ENCODE data around the gene SRPK2. TPM values are rescaled to one million over a fixed set of nuclear protein-coding genes. Genes with fewer than 3 reads are reported as not detected.

SRPK2 gene
- polyA plus RNA-seq, 1 of the 3 experiments (the other 2 are of a cell fraction): 15.4 TPM

- no peak for TF ChIP-seq REST (IDR thresholded peaks at IDR 0.05; ENCODE audit: low read depth, low read length)
These were observed 99.0 kb downstream of the SRPK2 start (continued) for GRCh38 chr7:105289704-105290103.

- Histone ChIP-seq H3K9ac (no peak overlapping the region), H3F3A (replicated peaks; ENCODE audit: insufficient read depth) (no peaks in the 10 kb centered on the region), H3K79me2 (ENCODE audit: insufficient read depth) (peaks cover 93% of the 10 kb centered on the region), H3K27ac (ENCODE audit: low read depth in 2 of 2, low read length in 1 of 2) (no peak overlapping the region), H2AFZ (ENCODE audit: low read depth) (no peak overlapping the region), H3K9me2 (no peaks in the 10 kb centered on the region), H3K27me3 (ENCODE audit: insufficient read depth) (no peaks in the 10 kb centered on the region), H3K4me3 (ENCODE audit: low read depth in 2 of 2, low read length in 1 of 2) (no peak overlapping the region), H3K4me2 (no peak overlapping the region), H3K4me1 (ENCODE audit: control insufficient read depth in 1 of 2, insufficient read depth in 2 of 2, low read depth in 1 of 2, low read length in 1 of 2) (no peaks in the 10 kb centered on the region), H4K20me1 (ENCODE audit: insufficient read depth) (peaks cover 67% of the 10 kb centered on the region), H3K36me3 (replicated peaks in 1 of 2; ENCODE audit: control insufficient read depth in 1 of 2, insufficient read depth in 2 of 2, low read length in 1 of 2) (no peaks in the 10 kb centered on the region), H3K9me3 (no peaks in the 10 kb centered on the region)
- DNase-seq: no peak
- CTCF ChIA-PET: no interaction called here
- POLR2A ChIA-PET: interaction anchor here (0.6 kb wide), 1 partner anchor 676 kb away, joined by 3 read pairs; no protein-coding TSS in a partner anchor
- WGBS (ENCODE audit: low lambda C conversion rate): 97% methylated on average over 3 of the region's 3 CpGs
- TF ChIP-seq EZH2phosphoT487 (IDR thresholded peaks at IDR 0.05; ENCODE audit: borderline replicate concordance, low read depth): no peak
- TF ChIP-seq TEAD4 (IDR thresholded peaks at IDR 0.05; ENCODE audit: borderline replicate concordance, insufficient read depth): no peak
- TF ChIP-seq FOSL2 (IDR thresholded peaks at IDR 0.05; ENCODE audit: borderline replicate concordance, low read depth): no peak
- no peak for TF ChIP-seq NRF1 (IDR thresholded peaks at IDR 0.05; ENCODE audit: low read depth, low read length)
- no peak for TF ChIP-seq MEF2A (IDR thresholded peaks at IDR 0.05; ENCODE audit: borderline replicate concordance, low read depth)
- no peak for TF ChIP-seq IRF3 (IDR thresholded peaks at IDR 0.05; ENCODE audit: low read depth, low read length)
- no peak for TF ChIP-seq POLR2AphosphoS5 (IDR thresholded peaks at IDR 0.05; ENCODE audit: low read depth, low read length)
- TF ChIP-seq JUND (IDR thresholded peaks at IDR 0.05): no peak
- no peak for TF ChIP-seq GABPA (IDR thresholded peaks at IDR 0.05; ENCODE audit: low read depth)
- TF ChIP-seq SIN3A (IDR thresholded peaks at IDR 0.05; ENCODE audit: borderline replicate concordance, low read depth, low read length): no peak
- TF ChIP-seq RFX5 (IDR thresholded peaks at IDR 0.05; ENCODE audit: low read length): no peak
- no peak for TF ChIP-seq TAF1 (IDR thresholded peaks at IDR 0.05; ENCODE audit: borderline replicate concordance, low read depth, low read length)
These were observed 102.3 kb downstream of the SRPK2 start for GRCh38 chr7:105286441-105286840.

Measured in SK-N-SH (cell line).